EH (cell line): ENCODE data around the gene SPATA6.
"Not testable (repeated sequence)": the region's sequence is repeated elsewhere in the genome, so short reads cannot be mapped to it uniquely, and the experiment has no call there.

Source experiments
- DNase-seq: peaks from one replicate; pipeline ENCODE4 v3.0.0-alpha.2; 2015; ENCODE audit warnings: low read depth

SPATA6 gene

DNA sequence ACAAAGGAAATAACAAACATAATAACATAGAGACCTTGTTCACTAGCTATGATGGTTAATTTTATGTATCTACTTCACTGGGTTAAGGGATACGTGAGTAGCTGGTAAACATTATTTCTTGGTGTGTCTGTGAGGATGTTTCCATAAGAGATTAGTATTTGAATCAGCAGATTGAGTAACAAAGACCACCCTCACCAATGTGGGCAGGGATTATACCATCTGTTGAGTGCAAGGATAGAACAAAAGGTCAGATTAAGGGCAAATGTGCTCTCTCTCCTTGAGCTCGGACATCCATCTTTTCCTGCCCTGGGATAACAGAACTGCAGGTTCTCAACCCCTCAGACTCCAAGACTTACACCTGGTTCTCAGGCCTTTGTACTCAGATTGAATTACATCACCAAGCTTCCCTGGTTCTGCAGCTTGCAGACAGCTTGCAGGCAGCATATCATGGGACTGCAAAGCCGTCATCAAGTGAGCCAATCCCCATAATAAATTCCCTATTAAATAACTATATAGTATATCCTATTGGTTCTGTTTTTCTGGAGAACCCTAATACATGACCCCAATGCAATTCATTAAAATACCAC, 9.2 kb downstream of the SPATA6 start:
- DNase-seq: no peak

DNA sequence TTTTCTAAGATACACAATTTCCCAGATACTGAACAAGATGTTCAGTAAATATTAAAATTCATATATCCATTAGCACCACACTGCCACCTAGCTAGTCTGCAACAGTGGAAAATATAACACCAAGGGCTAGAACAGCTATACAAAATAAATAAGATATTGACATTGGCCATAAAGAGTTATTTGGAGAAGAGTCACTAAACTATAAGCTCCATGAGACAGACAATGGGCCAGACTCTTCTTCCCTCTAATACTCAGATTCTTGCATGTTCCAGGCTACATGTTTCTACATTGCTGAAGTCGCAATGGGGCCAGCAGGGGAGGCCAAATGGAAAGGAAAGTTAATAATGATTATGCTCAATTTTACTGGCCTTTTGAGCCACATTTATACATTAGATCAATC, 21.5 kb downstream of the SPATA6 start:
- no peak for DNase-seq

DNA sequence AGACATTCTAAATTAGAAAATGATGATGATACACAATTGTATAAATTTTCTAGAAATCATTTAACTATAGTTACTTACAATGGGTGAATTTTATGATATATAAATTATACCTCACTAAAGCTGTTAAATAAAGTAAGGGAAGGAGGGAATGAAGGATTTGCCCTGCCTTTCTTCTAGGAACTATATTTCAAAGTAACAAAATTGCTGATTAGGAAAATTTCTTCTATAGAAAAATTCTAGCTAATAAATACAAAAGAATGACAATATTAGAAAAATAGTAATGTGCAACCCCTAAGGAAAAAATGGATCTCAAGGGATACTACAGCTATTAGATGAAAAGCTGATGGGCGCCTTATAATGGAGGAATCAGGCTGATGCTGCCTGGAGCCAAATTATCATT, 23.1 kb downstream of the SPATA6 start:
- DNase-seq: no peak

DNA sequence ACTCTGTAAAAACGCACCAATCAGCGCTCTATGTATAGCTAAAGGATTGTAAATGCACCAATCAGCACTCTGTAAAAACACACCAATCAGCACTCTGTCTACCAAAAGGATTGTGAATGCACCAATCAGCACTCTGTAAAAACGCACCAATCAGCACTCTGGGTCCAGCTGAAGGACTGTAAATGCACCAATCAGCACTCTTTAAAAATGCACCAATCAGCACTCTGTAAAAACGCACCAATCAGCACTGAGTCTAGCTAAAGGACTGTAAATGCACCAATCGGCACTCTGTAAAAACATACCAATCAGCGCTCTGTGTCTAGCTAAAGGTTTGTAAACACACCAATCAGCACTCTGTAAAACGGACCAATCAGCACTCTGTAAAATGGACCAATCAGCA, 27.8 kb downstream of the SPATA6 start:
- not testable (repeated sequence) for DNase-seq

DNA sequence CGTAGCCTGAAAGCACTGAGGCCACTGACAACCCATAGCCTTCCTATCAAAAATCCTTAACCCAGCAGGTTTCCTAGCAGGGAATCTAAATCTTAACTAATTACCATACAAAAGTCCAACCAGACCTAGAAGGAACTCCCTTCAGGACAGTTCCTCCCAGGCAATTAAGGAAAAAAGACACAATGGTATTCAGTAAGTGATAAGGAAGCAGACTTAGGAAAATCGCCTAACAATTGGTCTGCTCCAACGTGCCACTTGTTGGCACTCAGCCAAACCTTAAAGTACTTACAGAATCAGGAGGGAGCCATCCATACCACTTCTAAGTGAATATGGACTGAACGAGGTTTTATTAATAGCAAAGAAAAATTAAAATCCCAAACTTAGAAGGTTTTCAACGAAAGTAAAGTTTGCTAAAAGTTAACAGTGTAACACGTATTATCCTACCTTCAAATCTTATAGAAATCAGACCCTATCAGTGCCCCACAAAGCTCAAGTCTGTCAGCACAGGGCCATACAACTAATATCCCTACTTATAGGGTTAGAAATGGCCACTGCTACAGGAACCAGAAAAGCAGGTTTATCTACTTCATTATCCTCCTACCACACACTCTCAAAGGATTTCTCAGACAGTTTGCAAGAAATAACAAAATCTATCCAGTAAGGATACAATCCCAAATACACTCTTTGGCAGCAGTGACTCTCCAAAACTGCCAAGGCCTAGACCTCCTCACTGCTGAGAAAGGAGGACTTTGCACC, 29.0 kb downstream of the SPATA6 start:
- no peak for DNase-seq

DNA sequence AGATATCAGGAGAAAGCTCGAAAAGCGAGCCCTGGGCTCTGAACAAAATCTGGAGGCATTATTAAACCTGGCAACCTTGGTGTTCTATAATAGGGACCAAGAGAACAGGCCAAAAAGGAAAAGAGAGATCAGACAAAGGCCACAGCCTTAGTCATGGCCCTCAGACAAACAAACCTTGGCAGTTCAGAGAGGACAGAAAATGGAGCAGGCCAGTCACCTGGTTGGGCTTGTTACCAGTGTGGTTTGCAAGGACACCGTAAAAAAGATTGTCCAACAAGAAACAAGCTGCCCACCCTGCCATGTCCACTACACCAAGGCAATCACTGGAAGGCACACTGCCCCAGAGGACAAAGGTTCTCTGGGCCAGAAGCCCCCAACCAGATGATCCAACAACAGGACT, 31.2 kb downstream of the SPATA6 start:
- DNase-seq: not testable (repeated sequence)

DNA sequence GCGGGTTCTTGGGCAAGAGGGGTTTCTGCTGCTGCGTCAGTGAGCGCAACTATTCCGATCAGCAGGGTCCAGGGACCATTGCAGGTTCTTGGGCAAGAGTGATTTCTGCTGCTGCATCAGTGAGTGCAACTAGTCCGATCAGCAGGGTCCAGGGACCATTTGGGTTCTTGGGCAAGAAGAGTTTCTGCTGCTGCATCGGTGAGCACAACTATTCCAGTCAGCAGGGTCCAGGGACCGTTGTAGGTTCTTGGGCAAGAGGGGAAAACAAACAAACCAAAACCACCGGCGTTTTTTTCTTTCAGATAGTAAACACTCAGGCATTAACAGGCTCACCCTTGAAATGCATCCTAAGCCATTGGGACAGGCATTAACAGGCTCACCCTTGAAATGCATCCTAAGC, 32.6 kb downstream of the SPATA6 start:
- no peak for DNase-seq

DNA sequence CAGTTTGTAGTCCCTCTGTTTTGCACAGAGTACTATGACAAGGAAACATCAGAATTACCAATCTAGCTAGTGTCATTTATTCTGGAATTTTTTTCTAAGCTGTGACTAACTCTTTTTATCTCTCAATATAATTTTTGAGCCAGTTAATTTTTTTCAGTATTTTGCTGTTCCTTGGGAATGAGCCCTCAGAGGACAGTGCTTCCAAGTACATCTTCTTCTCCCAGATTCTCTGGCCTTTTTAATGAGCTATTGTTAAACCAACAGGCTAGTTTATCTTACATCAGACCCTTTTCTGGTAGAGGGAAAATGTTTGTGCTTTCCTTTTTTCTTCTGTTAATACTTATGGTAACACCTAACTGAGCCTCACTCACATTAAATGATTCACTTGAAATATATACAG, 34.6 kb downstream of the SPATA6 start:
- DNase-seq: not testable (repeated sequence)

DNA sequence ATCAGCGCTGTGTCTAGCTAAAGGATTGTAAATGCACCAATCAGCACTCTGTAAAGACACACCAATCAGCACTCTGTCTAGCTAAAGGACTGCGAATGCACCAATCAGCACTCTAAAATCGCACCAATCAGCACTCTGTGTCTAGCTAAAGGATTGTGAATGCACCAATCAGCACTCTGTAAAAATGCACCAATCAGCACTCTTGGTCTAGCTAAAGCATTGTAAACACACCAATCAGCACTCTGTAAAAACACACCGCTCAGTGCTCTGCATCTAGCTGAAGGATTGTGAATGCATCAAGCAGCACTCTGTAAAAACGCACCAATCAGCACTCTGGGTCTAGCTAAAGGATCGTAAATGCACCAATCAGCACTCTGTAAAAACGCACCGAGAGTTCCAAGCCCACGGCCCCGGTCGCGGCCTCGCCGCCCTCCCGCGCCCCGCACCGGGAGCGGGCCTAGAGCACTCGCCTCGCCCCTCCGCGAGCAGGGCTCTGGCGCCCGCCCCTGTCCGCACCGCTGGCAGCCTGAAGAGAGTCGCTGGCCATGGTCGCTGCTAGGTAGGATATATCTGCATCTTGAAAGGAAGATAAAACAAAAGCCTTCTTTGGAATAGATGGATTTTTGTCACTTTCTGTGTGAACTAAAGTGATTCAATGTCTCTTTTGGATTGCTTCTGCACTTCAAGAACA, 36.5 kb downstream of the SPATA6 start:
- DNase-seq: not testable (repeated sequence)

DNA sequence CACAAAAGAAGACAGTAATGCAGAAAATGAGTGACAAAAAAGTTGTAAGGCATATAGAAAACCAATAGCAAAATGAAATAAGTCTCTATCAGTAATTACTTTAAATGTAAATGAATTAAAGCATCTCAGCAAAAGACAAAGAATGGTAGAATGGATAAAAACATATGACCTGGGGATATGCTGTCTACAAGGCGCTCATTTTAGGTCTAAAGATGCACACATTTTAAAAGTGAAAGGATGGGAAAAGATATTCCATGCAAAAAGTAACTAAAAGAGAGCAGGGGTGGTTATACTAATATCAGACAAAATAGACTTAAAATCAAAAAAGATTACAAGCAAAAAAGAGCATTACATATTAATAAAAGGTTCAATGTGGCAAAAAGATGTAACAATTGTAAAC, 41.2 kb downstream of the SPATA6 start:
- DNase-seq: no peak

DNA sequence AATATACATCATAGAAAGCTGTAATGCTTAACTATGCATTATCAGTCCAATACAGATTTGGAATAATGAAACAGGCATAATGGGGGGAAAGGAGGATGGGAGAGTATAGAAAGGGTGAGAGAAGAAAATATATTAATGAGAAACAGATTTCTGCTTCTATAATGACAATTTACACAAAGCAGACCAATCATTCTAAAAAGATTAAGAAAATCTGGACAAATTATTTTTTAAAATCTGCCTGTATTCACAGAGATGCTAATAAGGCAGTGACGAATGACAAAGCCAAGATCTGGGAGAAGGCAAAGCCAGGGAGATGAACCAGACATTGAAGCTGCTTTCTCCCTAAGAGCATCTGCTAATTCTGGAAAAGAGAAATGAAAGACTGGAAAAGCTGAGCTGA, 50.0 kb downstream of the SPATA6 start:
- DNase-seq: no peak

DNA sequence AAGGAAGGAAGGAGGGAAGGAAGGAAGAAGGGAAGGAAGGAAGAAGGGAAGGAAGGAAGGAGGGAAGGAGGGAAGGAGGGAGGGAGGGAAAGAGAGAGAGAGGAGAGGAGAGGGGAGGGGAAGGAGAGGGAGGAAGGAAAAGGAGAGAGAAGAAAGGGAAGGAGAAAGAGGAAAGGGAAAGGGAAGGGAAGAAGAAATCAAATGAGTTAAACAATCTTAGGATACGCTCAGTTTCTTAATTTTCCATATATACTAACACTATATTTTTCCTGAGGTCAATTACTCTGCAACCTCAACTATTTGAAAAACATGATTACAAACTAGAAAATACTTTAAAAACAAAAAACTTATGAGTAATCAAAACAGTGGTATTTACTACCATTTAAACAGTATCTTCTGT, 53.3 kb downstream of the SPATA6 start:
- DNase-seq: no peak

DNA sequence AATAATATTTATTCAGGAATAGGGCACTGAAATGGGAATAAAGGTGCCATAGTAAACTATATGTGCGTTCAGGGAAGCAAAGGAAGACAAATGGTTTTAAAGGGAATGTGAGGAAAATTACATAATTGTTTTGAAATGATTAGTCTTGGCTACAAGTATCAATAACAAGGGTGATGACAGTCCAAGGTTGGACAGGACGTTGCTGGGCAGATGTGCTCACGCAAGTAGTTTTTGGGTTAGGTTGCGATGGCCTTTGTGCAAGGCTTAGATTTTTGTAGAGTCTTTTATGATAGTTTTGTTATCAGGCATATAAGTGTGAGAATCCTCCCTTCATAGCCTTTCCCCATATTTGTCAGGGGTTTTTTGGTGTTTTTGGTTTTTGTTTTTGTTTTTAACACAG, 57.0 kb downstream of the SPATA6 start:
- no peak for DNase-seq

DNA sequence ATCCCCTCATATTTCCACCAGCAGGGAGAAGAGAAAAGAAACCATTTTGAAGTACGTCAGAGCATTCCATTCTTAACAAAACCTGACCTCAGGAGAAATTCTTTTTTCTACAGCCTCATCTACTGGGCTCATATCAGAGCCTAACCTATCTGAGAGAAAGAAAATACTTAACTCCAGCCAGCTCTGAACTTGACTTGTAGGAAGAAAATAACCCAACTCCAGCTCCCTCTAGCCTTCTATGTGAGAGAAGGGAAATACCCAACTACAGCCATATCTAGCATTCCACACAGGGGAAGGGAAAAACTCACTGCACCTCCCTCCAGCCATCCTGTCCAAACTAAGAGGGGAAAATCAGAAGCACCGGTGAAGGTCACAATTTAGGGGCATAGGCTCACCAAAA, 57.7 kb downstream of the SPATA6 start:
- no peak for DNase-seq

DNA sequence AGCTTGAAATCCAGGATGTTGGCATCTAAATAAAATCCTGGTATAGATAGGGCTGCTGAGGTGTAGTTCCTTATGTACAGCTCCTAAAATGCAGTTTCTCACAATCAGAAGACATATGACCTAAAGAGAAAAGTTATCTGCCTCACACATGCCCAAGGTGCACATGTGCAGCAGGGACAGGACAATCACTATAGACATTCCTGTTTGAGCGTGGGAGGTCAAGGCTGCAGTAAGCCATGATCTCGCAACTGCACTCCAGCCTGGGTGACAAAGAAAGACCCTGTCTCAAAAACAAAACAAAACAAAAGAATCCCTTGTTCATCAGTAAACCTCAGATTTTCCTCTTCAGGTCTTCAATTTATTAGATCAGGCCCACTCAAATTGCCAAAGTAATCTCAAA, 66.1 kb downstream of the SPATA6 start:
- no peak for DNase-seq

DNA sequence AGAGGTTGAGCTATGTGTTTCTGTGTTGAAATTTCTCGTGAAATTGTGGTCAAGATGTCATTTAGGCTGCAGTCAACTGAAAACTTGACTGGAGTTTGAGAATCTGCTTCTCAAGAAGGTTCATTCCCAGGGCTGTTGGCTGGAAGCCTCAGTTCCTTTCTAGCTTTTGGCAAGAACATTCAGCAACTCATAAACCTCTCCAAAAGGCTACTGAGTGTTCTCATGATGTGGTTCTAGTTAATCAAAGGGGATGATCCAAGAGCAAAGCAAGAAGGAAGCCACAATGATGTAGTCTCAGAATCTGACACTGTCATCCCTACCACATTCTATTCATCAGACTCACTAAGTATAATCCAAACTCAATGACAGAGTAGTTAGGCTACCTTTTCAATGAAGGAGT, 66.6 kb downstream of the SPATA6 start:
- DNase-seq: peak; percentile 2

DNA sequence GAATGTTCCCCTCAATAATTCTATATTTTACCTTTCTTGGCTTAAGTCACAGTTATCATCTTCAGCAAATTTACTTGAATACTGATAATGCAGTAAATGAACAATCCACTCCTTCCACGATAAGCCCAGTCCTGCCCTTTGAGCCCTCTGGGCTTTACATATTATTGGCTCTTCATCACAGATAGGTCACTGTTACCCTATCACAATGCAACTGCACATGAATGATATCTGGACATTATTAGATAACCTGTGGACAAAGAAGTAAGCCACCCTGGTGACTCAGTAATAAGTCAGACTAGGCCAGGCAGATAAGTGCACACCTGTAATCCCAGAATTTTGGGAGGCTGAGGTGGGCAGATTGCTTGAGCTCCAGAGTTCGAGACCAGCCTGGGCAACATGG, 69.4 kb downstream of the SPATA6 start:
- no peak for DNase-seq

DNA sequence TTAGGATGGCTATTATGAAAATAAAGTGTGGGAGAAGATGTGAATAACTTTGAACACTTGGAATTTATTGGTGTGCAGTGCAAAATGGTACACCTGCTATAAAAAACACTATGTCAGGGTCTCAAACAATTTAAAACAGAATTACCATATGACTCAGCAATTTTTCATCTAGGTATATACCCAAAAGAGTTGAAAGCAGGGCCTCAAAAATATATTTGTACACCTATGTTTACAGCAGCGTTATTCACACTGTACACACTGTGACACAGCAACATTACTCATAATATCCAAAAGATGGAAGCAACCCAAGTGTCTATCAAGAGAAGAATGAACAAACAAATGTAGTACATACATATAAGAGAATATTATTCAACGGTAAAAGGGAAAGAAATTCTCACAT, 75.8 kb downstream of the SPATA6 start:
- DNase-seq: no peak

DNA sequence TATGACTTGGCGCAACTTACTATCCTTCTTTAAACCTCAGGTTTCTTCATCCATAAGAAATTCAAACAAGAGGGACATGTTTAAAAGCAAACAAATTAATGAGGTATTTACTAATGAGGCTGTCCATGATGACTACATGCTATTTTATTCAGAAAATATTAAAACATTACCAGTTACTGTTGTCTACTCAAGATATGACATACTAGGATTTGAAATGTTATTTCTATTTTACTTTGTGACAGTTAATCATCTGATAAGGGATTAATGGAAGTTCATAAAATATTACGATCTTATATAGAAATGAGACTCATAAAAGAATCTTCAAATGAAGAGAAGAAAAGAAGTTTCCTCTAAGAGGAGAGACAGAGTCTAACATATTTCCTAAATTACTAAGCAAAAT, 80.1 kb downstream of the SPATA6 start:
- no peak for DNase-seq

DNA sequence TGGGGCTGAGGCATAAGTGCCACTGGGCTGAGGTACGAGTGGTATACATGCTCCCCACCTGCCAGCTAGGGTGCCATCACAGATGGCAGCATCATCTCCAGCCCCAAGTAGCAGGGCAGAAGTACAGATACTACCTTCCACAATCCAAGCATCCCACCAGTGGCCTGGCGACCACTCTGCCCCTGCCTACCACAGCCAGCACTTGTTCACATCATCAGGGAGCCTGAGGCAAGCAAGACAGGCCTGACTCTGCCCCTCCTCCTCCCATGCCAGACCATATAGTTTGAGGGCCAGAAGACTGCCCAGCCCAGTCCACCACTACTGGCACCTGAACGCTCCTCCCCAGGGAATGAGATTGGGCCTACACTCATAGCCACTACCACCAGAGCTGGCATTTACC, 84.6 kb downstream of the SPATA6 start:
- DNase-seq: no peak

DNA sequence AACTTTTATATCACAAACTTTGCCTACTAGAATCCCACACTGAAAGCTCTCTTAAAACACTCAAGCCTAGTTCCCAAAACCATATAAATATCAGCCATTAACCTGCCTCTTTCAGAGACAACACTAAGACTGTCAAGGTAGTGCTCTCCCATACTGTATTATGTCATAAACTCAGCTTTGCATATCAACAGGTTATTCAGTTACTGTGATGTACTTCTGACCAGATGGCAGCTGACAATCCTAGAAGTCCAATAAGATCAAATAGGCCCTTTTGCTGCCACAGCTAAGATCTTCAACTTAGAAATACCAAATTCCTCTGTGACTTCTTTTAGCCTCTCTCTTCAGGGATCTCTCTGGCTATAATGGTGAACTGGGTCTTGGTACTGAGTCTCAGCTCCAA, 97.2 kb downstream of the SPATA6 start:
- DNase-seq: no peak

DNA sequence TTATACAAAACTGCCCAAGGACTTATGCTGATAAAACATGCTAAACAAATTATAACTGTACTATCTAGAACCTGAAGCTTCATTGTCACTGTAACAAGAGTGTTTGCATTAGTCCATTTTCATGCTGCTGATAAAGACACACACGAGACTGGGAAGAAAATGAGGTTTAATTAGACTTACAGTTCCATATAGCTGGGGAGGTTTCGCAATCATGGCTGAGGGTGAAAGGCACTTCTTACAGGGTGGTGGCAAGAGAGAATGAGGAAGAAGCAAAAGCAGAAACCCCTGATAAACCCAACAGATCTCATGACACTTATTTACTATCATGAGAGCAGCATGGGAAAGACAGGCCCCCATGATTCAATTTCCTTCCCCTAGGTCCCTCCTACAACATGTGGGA, 100.4 kb downstream of the SPATA6 start:
- DNase-seq: no peak

DNA sequence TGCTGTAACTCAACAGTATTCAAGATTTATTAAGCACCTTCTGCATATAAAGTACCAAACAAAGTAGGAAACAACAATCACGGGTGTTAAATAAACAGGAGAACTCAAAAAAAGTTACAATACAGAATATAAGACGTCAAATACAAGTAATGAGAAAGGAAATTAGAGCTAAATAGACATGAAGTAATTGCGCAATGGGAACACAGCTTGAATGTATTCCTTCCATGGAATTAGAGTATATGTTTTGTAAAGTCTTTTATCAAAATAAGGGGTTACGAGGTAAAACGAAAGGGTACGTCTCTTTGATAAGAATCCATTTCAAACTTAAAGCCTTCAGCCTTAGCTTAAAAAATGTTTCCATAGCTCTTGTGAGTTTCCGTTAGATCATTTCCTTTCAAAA, 109.1 kb downstream of the SPATA6 start:
- DNase-seq: no peak

DNA sequence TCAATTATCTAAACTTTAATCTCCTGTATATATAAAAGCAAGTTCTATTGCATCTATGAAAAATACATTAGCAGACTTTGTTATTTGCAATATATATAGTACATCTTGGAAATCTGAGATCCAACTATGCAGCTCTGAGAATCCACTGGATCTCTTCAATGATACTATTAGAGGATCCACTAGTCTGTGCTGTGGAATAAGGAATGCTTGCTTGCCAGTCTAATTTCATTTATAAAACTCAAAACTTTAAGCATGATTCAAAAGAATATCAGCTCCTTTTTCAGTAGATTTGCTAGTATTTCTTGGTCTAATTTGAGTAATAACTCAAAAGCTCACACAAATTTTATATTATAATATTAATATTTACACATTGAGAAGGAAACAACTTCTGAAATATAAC, 115.1 kb downstream of the SPATA6 start:
- no peak for DNase-seq
